ENCODE results near the gene PTGR3.
A peak's percentile ranks its signal among the peaks of the same experiment; 100 is the strongest.

The PTGR3 gene

DNA sequence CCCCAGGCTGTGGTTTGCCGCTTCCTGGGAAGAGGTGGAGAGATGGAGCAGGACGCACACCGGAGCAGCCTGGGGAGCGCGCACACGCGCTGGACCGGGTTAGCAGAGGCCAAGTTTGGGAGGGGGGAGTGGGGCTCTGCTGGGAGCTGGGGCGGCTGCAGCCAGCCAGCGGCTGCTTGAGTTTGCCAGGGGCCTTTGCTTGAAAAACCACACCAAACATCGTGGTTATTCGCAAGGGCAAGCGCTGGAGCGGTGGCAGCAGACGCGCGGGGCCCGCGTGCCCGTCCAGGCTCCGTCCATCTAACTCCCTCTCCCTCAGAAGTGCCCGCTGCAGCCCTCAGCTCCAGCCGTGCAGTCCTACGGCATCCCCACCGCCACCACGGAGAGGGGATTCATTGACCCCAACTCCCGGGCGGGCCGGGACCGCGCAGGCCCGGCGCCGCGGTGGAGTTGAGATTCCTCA is 4.6 kb downstream of the PTGR3 start:
- TF ChIP-seq, protein P1, sequence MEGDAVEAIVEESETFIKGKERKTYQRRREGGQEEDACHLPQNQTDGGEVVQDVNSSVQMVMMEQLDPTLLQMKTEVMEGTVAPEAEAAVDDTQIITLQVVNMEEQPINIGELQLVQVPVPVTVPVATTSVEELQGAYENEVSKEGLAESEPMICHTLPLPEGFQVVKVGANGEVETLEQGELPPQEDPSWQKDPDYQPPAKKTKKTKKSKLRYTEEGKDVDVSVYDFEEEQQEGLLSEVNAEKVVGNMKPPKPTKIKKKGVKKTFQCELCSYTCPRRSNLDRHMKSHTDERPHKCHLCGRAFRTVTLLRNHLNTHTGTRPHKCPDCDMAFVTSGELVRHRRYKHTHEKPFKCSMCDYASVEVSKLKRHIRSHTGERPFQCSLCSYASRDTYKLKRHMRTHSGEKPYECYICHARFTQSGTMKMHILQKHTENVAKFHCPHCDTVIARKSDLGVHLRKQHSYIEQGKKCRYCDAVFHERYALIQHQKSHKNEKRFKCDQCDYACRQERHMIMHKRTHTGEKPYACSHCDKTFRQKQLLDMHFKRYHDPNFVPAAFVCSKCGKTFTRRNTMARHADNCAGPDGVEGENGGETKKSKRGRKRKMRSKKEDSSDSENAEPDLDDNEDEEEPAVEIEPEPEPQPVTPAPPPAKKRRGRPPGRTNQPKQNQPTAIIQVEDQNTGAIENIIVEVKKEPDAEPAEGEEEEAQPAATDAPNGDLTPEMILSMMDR (IDR thresholded peaks at IDR 0.05; ENCODE audit: low read depth, low read length), result no peak
- peak; percentile 19 to 36 for DNase-seq (ENCODE audit: low read depth in 2 of 2)
- peak overlapping the region; percentile 34 to 35 for H3K4me3 ChIP-seq (replicated peaks in 1 of 2; ENCODE audit: low read depth in 2 of 2, low read length in 2 of 2)

DNA sequence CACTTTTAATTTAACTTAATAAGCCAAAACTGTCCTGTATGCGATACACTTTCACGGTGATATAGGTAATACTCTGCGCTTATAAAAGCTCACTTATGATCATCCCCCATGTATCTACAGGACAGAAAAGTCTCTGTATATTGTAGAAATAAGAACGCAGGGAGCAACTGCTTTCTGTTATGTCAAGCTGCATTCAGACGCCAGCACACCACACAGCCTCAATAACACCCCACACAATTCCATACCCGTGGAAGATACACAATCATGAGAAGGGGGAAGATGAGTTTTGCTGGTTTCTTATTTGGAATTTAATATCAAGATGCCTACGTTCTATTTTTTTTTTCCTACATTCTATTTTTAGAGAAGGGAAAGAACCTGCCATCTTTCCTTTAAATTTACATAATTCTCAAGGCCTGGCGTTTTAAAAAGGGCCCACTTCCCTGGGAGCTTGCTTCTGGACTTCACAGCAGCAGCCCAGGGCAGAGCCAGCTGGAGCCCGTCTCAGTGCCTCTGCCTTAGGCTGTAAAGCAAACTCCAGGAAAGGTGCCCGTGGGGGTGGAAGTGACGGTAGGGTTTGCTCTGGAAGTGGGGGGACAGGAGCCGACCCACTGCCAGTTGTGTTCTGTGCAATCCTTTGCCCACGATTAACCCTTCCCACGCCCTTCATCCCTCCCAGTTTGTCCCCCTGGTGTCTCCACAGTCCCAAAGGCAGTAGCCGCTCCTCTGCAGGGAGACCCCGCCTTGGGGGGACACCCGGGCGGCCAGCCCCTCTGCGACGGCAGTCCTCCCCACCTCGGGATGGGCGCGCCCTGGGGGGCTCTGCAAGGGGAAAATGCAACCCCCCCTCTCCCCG is 5.3 kb downstream of the PTGR3 start:
- TF ChIP-seq, protein P1 (IDR thresholded peaks at IDR 0.05; ENCODE audit: low read depth, low read length), result no peak
- DNase-seq (ENCODE audit: low read depth in 2 of 2), result peak in 1 of 2 donors; percentile 46
- H3K4me3 ChIP-seq (replicated peaks in 1 of 2; ENCODE audit: low read depth in 2 of 2, low read length in 2 of 2), result peak overlapping the region in 1 of 2 donors; percentile 35

DNA sequence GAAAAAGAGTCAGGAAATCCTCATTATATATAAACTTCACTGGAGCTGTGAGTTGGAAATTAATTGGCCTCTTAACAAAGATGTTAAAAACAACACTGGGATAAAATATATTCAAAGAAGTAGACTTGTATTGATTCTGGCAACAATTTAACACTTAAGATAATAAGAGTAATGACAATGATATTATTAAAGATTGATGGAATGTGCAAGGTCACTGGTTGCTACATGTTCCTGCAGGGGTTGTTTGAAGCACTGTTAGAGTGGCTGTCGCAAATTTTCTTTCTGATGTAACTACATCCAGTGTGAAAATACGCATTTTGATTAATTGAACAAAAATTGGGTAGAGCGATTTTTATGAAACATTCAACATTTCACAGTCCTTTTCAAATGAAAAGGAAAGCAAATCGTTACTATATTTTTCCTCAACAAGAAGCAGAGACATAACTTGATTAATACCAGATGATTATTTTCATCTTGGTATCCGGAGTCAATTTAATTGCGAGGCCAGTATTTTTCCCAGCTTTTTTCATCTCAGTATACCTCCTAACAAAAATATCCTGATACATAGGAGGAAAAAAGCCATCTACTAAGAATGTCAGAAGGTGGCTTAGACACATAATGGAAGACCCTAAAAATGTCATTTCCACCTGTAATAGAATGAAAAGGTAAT is 6.1 kb downstream of the PTGR3 start:
- DNase-seq (ENCODE audit: low read depth in 2 of 2), result no peak

DNA sequence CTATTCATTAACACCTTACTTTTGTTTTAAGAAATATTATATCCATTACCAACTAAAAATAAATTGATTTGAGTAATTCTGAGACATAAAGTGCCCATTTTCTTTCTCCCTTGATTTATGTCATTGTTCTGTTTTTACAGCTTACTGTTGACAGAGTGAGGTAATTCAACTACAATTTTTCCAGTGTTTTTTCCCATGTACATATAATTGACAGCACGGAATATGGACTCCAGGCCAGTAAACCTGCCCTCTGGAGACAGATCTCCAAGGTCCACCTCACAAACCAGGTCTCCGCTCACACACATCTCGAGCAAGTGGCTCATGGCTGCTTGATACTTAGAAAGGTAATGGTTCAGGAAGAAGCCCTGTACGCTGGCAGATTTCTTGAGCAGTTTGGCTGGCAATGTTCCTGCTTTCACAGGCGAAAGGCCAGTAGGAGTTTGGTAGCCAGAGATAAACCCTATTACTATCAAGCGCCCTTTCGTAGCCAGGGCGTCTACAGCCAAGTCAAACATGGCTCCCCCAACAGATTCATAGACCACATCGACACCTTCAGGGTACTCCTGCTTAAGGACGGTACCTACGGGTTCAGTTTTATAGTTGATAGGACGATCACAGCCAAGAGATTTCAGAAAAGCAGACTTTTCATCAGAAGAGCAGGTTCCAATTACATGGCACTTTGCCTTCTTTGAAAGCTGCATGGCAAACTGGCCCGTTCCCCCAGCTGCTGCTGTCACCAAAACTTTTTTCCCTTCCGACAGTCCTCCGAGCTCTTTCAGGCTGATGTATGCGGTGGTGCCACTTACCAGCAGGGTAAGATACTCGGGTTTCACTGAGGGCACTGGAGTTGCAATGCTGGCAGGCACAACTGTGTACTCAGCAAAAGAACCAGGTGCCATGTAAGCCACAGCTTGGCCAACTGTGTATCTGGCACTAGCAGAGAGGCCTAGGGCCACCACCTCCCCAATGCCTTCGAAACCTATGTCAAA is 7.4 kb downstream of the PTGR3 start:
- no peak overlapping the region for H3K4me3 ChIP-seq (replicated peaks in 1 of 2; ENCODE audit: low read depth in 2 of 2, low read length in 2 of 2)
- DNase-seq (ENCODE audit: low read depth in 2 of 2), result no peak
- TF ChIP-seq, protein P1 (IDR thresholded peaks at IDR 0.05; ENCODE audit: low read depth, low read length), result no peak

More for the DNA sequence above, 6.1 kb downstream of the PTGR3 start:
- no peak overlapping the region for H3K4me3 ChIP-seq (replicated peaks in 1 of 2; ENCODE audit: low read depth in 2 of 2, low read length in 2 of 2)
- TF ChIP-seq, protein P1 (IDR thresholded peaks at IDR 0.05; ENCODE audit: low read depth, low read length), result no peak

DNA sequence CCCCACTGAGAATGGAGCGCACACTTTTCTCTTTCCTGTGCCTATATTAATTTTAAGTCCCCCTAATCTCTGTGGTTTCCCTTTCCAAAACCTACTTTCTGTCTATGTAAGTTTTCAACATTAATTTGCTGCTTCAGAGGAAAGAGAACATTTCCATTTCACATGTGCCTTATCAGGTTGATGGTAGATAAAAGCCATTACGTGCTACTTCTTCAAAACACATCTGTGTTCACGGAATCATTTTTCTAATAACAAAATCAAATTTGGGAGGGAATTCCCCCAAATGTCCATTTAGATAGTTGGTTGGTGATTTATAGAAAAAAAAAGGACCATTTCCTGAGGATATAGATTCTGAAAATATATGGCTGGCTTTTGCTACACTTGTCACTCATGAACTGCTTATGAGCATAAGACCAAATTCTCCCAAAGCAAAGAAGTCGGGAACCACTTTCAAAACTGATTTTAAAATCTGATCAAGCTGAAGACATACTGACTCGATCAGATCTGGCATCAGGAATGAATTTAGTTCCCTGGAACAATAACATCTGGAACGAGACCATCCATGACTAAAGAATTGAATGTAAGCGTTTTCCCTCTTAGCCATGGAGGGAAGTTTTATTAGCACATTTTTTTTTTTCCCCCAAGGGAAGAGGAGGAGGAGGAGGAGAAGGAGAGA is 8.2 kb downstream of the PTGR3 start:
- DNase-seq (ENCODE audit: low read depth in 2 of 2), result no peak
- TF ChIP-seq, protein P1 (IDR thresholded peaks at IDR 0.05; ENCODE audit: low read depth, low read length), result no peak
- H3K4me3 ChIP-seq (replicated peaks in 1 of 2; ENCODE audit: low read depth in 2 of 2, low read length in 2 of 2), result no peak overlapping the region

DNA sequence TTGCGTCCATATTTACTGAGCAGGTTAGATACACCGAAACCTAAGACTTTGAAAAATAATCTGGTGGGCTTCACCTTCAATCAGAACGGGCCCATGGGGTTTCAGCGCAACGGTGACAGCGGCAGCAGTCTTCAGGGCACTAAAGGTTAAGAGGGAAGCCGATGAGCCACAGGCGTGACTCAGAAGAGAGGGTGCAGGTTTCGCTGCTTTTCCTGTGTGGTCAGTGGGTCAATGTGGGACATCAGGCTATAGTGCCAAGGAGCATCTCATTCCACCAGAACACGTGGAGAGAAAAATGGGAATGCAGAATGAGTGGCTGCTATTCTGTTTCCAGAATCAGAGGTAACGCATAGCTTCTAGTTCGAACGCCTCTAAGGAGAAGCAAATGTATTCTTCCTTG is 8.9 kb downstream of the PTGR3 start:
- H3K4me3 ChIP-seq (replicated peaks in 1 of 2; ENCODE audit: low read depth in 2 of 2, low read length in 2 of 2), result no peak overlapping the region
- TF ChIP-seq, protein P1 (IDR thresholded peaks at IDR 0.05; ENCODE audit: low read depth, low read length), result no peak
- DNase-seq (ENCODE audit: low read depth in 2 of 2), result no peak

Data from cardiac fibroblast (primary cell).